Measurements from ENCODE around the gene HES6.
"Not testable (repeated sequence)": the region's sequence is repeated elsewhere in the genome, so short reads cannot be mapped to it uniquely, and the experiment has no call there.

HES6 gene

DNA sequence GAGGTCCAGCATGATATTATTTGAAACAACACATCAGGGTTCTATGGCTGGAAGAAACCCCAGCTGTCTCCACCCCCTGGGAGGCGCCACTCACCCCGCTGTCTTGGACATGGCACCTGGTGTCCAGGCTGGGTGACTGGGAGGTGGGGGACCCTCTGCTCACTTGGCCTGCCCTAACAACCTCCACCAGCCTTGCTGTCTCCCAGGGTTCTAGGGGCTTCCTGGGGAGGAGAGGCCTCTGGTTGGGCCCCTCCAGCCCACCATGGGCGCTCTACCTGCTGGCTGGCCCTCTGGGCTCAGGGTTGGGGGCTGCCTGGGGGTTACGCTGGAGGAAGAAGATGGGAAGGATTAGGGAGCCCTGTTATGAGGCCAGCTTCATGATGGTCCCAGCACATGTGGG lies 32.3 kb upstream of the HES6 start:
- DNase-seq = no peak

DNA sequence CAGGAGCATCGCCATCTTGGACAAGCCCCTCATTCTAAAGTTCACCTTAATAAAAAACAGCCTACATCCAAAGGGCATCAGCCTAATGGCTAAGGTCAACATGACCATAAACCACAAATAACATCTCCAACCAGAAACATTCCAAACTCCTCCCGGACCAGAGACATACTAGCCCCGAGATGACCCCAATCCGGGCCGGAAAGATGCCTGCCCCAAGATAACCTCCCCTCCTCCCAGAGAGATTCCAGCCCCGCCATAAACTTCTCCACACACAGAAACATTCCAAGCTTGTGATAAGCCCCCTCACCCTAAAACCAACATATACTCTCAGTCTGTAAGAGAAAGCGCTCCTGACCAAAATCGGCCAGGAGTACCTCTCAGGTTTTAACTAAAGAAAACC lies 31.8 kb upstream of the HES6 start:
- DNase-seq = not testable (repeated sequence)

DNA sequence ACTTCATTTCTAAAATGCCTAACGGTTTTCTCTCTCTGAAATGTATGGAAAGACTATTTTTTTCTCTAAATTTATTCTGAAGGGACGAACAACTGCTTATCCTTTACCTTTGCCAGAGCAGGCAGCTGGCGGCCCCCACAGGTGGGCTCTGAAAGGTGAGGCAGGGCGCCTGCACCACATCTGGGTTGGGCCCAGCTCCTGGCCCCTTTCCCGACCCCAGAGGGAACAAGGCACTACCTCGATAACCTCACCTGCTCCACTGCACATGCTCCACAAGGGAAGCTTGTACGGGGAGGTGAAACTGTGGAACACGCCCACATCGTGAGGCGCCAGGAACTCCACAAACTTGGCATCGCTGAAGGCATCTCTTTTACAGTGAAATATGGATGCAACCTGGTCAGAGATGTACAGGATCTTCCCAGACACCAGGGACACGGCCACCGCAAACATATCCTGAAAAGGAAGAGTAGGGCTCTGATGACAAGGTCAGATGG lies 31.3 kb upstream of the HES6 start:
- DNase-seq = no peak

- no peak for DNase-seq
These were observed 30.8 kb upstream of the HES6 start for GRCh38 chr2:238270606-238271005.

DNA sequence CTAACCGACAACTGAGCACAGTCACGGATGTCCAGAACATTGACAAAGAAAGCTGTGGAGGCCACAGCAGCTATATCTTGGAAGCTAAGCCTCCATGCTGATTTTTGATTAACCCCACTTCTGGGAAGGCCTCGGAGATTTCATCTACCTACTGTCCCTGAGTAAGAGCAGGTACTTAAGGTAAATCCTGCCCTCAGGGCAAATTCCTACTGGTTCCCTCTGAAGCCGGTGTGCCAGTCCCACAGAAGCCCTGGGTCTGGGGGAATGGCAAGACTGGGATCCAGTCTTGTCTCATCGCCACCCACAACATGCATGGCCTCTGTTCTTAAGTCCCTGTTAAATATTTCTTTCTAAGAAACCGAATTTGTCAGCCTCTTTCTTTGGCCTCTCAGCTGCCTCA lies 29.9 kb upstream of the HES6 start:
- no peak for DNase-seq

DNA sequence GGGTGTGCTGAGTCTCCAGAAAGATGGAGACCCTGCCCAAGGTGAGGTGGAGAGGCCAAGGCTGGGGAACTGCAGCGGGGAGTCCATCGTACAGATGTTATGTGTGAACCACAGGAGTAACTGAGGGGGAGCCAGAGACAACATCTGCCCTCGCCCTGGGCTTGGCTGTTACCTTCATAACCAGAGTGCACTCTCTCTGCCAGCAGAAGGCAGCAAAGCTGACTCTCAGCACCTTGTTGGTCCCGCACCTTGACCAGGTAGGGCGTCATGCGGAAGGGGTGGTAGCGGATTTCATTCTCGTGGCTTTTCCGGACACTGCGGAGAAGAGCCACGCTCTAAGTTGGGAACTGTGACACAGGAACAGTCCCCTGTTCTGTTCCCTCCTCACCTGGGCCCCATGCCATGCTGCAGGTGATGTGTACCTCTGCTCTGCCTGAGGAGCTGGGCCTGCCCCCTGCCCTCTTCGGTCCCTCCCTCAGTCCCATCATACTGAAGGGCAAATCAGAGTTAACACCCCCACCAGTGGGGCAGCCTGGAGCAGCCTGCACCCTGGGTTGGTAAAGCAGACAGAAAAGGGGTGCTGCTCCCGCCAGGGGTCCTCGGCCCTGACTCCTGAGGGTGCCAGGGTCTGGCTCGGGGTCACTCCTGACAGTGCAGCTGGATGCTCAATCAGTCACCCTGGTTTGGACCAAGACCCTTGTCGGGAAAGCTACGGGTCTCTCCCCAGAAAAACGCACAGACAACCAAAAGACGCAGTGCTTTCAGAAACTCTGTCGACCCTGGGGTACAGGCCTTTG lies 28.2 kb upstream of the HES6 start:
- no peak for DNase-seq

DNA sequence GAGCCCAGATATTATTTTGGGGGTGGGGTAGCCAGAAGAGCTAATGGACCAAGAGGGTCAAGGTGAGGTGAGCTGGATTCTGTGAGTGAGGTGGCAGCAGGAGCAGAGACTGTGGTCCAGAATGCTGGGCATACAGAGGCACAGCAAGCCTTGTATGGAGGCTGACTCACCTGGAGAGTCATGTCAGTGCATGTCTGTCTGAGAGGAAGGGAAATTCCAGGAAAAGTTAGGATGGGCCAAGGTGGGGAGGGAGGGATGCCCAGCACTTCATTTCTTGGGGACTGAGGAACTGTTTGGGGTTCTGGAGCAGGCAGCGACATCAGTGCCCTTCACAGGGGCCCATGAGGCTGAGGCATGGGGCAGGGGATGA lies 27.5 kb upstream of the HES6 start:
- no peak for DNase-seq

DNA sequence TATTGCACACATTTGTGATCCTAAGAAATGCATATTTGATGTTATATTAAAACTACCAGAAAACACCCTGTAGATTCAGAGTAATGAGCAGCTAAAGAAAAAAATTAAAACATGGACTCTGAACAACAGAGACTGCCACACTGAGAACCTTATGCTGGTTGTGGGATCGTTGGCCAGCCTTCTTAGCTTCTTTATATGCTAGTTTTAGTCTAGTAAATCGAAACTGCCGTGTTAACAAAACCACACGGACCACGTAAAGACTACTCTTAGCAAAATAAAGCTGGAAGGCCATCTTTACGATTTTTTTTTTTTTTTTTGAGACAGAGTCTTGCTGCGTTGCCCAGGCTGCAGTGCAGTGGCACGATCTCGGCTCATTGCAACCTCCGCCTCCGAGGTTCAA lies 25.8 kb upstream of the HES6 start:
- DNase-seq = no peak

DNA sequence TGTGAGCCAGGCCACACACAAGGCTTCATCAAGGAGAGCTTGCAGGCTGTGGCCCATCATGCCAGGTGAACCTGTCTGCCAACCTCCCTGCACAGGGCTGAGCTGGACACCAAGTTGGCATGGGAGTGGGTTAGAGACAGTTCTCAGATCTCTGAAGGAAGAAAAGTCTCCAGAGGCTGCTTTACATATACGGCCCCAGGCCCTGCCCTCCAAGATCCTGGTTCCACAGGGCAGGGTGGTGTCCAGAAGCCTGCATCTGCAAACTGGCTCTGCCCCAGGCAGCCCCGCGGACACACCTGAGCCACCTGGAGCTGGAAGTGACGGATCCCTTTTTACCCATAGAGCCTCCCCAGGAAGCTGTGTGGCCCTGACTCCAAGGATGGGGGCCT lies 24.2 kb upstream of the HES6 start:
- no peak for DNase-seq

GRCh38 chr2:238263204-238264071 lies 23.6 kb upstream of the HES6 start:
- DNase-seq = peak; percentile 37

GRCh38 chr2:238262496-238263122 lies 22.8 kb upstream of the HES6 start:
- DNase-seq = no peak

- DNase-seq = no peak
These were observed 22.0 kb upstream of the HES6 start for GRCh38 chr2:238261718-238262375.

GRCh38 chr2:238260883-238261282 lies 21.0 kb upstream of the HES6 start:
- no peak for DNase-seq

- no peak for DNase-seq
These were observed 19.5 kb upstream of the HES6 start for GRCh38 chr2:238259061-238260020.

DNA sequence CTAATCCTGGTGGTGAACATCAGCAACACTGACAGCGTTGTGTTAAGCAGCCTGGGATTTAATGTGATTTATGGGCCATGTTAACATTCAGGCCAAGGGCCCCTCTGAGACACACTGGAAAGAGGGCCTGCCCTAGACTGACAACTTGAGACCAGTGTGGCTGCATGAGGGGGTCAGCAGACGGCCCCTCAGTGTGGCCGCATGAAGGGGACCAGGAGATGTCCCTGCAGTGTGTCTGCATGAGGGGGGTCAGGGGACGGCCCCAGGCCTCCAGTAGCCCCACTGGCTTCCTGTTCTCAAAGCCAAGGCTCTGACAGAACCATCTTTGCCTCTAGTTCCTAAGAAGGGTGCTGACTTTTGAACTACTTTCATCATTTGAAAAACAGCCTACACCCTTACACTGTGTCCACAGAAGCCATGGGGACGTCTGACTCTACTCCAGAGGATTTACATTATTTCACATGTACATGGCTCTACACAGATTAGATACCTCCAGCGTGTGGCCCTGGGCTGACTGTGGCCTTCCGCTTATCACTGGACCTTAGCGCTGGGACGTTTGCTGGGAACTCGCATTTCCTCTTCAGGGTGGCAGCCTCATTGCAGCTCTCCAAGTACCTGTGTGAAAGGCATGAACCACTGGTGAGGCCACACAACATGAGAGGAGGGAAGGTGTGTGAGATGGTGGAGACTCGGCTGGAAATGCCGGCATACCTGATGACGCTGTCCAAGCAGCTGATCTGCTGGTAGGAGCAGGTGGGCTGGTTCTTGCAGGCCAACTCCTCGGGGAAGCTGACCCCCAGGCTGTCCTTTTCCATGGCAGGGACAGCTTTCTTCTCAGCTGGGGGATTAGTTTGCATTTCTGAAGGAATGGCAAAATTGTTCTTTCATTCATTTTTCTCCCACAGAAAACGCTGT lies 18.2 kb upstream of the HES6 start:
- no peak for DNase-seq

- peak; percentile 84 for DNase-seq
These were observed 16.8 kb upstream of the HES6 start for GRCh38 chr2:238256594-238257104.

DNA sequence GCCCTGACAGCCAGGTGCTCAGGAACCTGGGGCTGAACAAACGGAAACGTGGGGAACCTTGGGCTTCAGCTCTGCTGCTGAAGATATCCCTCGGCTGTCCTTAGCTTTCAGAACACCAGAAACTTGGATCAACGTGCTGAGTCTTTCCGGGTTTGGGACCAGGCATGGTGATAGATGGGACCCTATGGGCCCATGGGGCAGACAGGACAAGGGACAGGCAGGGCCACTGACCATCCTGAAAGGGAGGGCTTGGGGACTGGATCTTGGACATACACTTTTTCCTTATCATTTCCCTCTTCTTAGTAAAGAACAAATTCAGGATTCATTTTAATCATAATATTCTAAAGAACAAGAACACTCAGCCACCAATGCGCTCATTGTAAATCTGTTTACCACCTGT lies 16.3 kb upstream of the HES6 start:
- DNase-seq = no peak

GRCh38 chr2:238255636-238256035 lies 15.8 kb upstream of the HES6 start:
- DNase-seq = no peak

DNA sequence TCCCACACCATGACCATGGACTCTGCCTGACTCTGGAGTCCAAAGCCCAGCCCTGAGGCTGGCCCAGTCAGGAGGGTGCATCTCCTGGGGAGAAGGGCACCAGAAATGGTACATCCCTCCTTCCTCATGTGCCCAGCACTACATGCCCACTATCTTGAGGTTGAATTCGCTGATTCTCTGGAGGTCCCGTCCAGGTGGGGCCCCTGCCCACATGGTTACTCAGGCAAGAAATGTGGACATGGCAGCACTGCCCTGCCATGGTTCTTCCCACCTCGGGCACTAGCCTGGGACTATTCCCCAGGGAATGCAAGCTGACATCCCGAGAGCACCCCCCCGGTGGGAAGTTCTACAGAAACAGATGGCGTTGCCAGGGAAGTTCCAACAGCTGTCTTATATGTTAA lies 15.3 kb upstream of the HES6 start:
- no peak for DNase-seq

- DNase-seq = no peak
These were observed 14.4 kb upstream of the HES6 start for GRCh38 chr2:238254095-238254723.
